Measurements from ENCODE around the gene ANKRD16.
A peak's percentile ranks its signal among the peaks of the same experiment; 100 is the strongest.

ANKRD16 gene

DNA sequence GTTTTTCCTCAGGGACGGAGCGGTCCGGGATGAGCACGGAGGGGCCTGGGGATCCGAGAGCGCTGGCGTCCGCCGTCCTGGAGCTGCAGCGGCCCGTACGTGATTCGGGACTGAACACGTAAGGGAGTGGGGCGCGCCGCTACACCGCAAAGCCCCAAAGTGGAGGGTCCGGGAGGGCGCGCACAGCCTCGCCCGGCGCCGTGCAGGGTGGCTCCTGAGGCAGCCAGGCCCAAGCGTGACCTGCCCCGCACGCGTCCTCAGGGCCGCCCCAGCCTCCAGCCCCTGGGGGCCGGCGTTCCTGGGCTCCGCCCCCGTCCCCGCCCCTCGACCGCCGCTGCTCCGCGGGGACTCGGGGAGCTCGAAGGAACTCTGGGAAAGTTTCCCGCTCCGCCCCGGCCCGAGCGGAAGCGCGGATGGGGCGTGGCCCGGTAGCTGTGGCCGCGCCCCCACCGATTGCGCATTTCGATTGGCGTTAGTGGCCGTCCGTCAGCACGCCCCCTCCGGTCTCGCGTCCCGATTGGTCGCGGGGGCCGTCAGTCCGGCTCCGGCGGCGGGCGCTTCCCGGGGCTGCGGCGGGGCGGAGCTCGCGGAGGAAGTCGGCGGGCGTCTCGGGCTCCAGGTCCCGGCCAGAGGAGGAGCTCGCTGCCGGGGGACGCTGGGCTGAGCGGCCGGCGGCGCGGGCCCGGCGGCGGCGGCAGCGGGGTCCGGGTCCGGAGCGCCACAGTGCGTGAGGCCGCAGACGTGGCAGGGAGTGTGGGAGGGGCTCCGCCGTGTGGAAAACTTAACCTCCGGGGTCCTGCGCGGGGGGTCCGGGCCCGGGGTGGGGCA lies at the start of gene ANKRD16, which contains the start of gene FBH1:
ANKRD16 (minus strand) TSS at position 270 of the 828 bp plus-strand sequence. CDS start 539 bp downstream, outside the sequence.
FBH1 (plus strand) TSS at position 620 of the 828 bp plus-strand sequence; CDS start at position 723, 103 bp downstream.
- no peaks in the 10 kb centered on the region for H3K27me3 ChIP-seq (ENCODE audit: control insufficient read depth, insufficient read depth, low read length)
- H3K4me1 ChIP-seq (ENCODE audit: control insufficient read depth, insufficient read depth, low read length): peaks cover 6% of the 10 kb centered on the region
- peaks cover 7% of the 10 kb centered on the region for H3K36me3 ChIP-seq (ENCODE audit: control insufficient read depth, insufficient read depth, low read length)
- peak within 1 kb of the TSS; percentile 88 for H3K4me3 ChIP-seq (ENCODE audit: low read depth, low read length)
- no peaks in the 10 kb centered on the region for H3K9me3 ChIP-seq (ENCODE audit: control insufficient read depth, insufficient read depth, low read length)
- H3K9ac ChIP-seq (ENCODE audit: low read depth, low read length): peak within 1 kb of the TSS; percentile 80

DNA sequence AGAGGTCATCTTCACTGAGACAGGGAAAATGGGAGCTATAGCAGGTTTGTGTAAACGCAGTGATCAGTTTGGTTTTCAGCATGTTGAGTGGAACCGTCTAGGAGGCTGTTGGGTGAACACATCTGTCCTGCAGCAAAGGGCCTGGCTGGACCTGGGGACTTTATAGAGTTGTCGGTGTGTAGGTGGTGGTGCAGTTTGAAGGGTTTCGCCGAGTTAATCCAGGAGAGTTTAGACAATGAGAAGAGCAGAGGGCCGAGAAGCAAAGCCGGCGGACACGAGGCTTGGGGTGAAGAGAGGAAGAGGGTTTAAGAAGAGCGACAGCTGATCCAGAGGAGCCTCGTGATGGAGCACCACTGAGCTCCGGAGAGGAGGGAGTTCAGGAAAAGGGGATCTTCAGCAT lies 48.6 kb upstream of the ANKRD16 start:
- Histone ChIP-seq H3K4me3 (ENCODE audit: low read depth, low read length) (no peak overlapping the region), H3K27me3 (ENCODE audit: control insufficient read depth, insufficient read depth, low read length) (no peaks in the 10 kb centered on the region), H3K9me3 (ENCODE audit: control insufficient read depth, insufficient read depth, low read length) (no peaks in the 10 kb centered on the region), H3K36me3 (ENCODE audit: control insufficient read depth, insufficient read depth, low read length) (peaks cover 21% of the 10 kb centered on the region), H3K4me1 (ENCODE audit: control insufficient read depth, insufficient read depth, low read length) (no peaks in the 10 kb centered on the region), H3K9ac (ENCODE audit: low read depth, low read length) (no peak overlapping the region)

DNA sequence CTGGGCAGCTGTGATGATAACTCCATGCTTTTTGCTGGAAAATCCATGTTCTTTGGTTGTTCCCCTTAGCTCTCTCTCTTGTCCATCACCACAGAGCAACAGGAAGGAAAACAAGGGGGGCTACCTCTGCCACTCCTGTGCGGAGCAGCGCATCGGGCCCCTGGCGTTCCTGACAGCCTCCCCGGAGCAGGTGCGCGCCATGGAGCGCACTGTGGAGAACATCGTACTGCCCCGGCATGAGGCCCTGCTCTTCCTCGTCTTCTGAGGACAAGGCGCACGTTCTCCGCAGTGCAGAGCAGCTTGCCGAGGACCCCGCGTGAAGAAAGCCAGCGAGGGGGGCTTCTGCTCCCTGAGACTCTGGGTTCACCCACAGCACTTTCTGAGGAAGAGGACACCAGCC lies 47.3 kb upstream of the ANKRD16 start:
- Histone ChIP-seq H3K36me3 (ENCODE audit: control insufficient read depth, insufficient read depth, low read length) (peaks cover 23% of the 10 kb centered on the region), H3K4me1 (ENCODE audit: control insufficient read depth, insufficient read depth, low read length) (no peaks in the 10 kb centered on the region)

DNA sequence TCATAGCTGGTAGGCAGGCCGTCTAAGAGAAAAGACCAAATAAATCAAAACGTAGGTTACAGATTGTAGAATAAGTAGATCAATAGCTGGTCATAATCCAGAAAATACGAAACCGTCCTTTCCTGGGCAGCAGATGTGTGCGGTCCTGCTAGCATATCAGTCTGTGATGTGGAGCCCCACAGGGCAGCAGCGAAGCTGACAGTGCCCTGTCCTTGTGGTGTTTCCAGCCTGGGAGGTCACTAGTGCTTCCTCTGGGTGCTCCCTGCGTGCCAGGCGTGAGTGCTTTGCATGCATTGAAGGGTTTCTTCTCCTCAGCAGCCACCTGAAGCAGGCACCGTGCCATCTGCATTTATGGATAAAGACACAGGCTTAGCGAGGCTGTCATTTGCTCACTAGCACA lies 45.9 kb upstream of the ANKRD16 start:
- Histone ChIP-seq H3K9ac (ENCODE audit: low read depth, low read length) (no peak overlapping the region), H3K36me3 (ENCODE audit: control insufficient read depth, insufficient read depth, low read length) (peaks cover 23% of the 10 kb centered on the region), H3K4me3 (ENCODE audit: low read depth, low read length) (no peak overlapping the region), H3K9me3 (ENCODE audit: control insufficient read depth, insufficient read depth, low read length) (no peaks in the 10 kb centered on the region), H3K27me3 (ENCODE audit: control insufficient read depth, insufficient read depth, low read length) (no peaks in the 10 kb centered on the region), H3K4me1 (ENCODE audit: control insufficient read depth, insufficient read depth, low read length) (no peaks in the 10 kb centered on the region)

More for the DNA sequence above, 47.3 kb upstream of the ANKRD16 start:
- no peak overlapping the region for H3K4me3 ChIP-seq (ENCODE audit: low read depth, low read length)
- no peaks in the 10 kb centered on the region for H3K27me3 ChIP-seq (ENCODE audit: control insufficient read depth, insufficient read depth, low read length)
- no peak overlapping the region for H3K9ac ChIP-seq (ENCODE audit: low read depth, low read length)
- no peaks in the 10 kb centered on the region for H3K9me3 ChIP-seq (ENCODE audit: control insufficient read depth, insufficient read depth, low read length)

DNA sequence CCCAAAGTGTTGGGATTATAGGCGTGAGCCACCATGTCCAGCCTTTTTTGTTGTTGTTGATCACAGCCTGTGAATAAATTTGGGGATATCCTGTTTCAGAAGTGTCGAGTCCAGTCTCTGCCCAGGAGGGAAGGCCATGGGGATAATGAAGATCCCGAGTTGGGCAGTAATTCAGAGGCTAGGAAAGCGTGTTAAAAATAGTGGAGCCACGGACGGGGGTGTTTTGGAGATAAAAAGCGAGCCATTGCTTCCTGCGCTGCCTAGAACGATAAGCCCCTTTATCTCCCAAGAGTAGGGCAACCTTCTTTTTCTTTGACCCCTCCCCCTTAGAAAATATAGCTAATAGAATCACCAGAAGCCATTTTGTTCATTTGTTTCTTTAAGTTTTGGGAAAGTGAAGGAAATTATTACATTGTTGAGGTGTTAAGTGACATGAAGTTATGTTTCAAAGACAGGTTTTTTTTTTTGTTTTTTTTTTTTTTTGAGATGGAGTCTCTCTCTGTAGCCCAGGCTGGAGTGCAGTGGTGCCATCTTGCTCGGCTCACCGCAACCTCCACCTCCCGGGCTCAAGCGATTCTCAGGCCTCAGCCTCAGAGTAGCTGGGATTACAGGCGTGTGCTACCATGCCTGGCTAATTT lies 44.3 kb upstream of the ANKRD16 start:
- H3K9me3 ChIP-seq (ENCODE audit: control insufficient read depth, insufficient read depth, low read length): no peaks in the 10 kb centered on the region
- H3K36me3 ChIP-seq (ENCODE audit: control insufficient read depth, insufficient read depth, low read length): peaks cover 31% of the 10 kb centered on the region
- no peak overlapping the region for H3K9ac ChIP-seq (ENCODE audit: low read depth, low read length)
- H3K27me3 ChIP-seq (ENCODE audit: control insufficient read depth, insufficient read depth, low read length): no peaks in the 10 kb centered on the region
- no peak overlapping the region for H3K4me3 ChIP-seq (ENCODE audit: low read depth, low read length)
- H3K4me1 ChIP-seq (ENCODE audit: control insufficient read depth, insufficient read depth, low read length): no peaks in the 10 kb centered on the region

DNA sequence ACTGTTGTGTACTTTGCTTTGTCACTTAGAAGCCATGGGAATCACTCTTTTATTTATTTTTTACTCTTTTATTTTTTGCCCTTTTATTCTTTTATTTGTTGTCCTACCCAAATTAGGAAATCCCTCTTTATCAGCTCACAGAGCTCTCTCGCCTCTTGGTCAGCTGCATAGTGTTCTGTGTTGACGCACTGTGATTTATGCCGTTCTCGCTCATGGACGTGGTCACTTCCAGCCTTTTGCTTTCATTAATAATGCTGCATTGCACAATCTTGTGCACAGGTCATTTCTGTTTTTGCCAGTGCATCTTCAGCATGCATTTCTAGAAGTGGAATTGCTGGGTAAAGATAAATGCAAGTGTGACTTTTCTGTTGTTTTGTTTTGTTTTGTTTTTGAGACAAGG lies 42.7 kb upstream of the ANKRD16 start:
- Histone ChIP-seq H3K4me3 (ENCODE audit: low read depth, low read length) (no peak overlapping the region), H3K36me3 (ENCODE audit: control insufficient read depth, insufficient read depth, low read length) (peaks cover 30% of the 10 kb centered on the region), H3K4me1 (ENCODE audit: control insufficient read depth, insufficient read depth, low read length) (no peaks in the 10 kb centered on the region), H3K9ac (ENCODE audit: low read depth, low read length) (no peak overlapping the region), H3K9me3 (ENCODE audit: control insufficient read depth, insufficient read depth, low read length) (no peaks in the 10 kb centered on the region), H3K27me3 (ENCODE audit: control insufficient read depth, insufficient read depth, low read length) (no peaks in the 10 kb centered on the region)

DNA sequence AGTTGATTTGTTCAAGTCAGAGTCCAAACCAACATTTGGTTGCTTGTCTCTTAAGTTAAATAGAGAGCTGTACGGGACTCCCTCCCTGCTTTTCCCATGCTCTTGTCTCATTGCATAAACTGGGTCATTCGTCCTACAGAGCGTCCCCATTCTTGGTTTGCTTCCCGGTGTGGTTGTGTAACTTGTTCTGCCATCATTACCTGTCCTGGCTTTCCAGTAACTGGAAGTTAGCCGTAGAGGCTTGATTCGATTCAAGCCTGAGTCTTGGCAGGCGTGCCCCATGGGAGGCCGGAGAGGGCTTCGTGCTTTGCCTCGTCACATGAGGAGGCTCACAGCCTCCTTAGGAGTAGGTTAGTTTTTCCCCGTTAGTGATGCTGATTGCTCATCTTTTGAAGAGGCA lies 40.6 kb upstream of the ANKRD16 start:
- Histone ChIP-seq H3K9me3 (ENCODE audit: control insufficient read depth, insufficient read depth, low read length) (no peaks in the 10 kb centered on the region), H3K36me3 (ENCODE audit: control insufficient read depth, insufficient read depth, low read length) (peaks cover 28% of the 10 kb centered on the region), H3K4me1 (ENCODE audit: control insufficient read depth, insufficient read depth, low read length) (no peaks in the 10 kb centered on the region)

DNA sequence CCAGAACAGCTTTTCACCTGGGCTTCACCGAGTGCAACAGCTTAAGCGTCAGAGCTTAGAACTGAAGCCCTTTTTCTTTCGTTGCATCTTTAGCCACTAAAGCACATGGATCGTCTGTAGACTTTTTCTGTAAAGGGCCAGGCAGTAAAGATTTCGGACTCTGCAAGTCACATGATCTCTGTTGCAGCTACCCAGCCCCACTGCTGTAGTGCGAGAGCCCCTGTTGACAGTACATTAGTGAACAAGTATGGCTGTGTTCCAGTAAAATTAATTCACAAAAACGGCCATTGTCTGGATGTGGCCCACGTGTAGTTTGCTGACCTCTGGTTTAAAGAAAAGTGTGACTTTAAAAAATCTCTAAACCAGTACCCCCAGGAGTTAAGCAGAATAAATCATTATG lies 39.7 kb upstream of the ANKRD16 start:
- Histone ChIP-seq H3K27me3 (ENCODE audit: control insufficient read depth, insufficient read depth, low read length) (no peaks in the 10 kb centered on the region), H3K4me3 (ENCODE audit: low read depth, low read length) (no peak overlapping the region), H3K9me3 (ENCODE audit: control insufficient read depth, insufficient read depth, low read length) (no peaks in the 10 kb centered on the region), H3K4me1 (ENCODE audit: control insufficient read depth, insufficient read depth, low read length) (no peaks in the 10 kb centered on the region), H3K9ac (ENCODE audit: low read depth, low read length) (no peak overlapping the region), H3K36me3 (ENCODE audit: control insufficient read depth, insufficient read depth, low read length) (peaks cover 28% of the 10 kb centered on the region)

More for the DNA sequence above, 40.6 kb upstream of the ANKRD16 start:
- Histone ChIP-seq H3K4me3 (ENCODE audit: low read depth, low read length) (no peak overlapping the region), H3K27me3 (ENCODE audit: control insufficient read depth, insufficient read depth, low read length) (no peaks in the 10 kb centered on the region), H3K9ac (ENCODE audit: low read depth, low read length) (no peak overlapping the region)

DNA sequence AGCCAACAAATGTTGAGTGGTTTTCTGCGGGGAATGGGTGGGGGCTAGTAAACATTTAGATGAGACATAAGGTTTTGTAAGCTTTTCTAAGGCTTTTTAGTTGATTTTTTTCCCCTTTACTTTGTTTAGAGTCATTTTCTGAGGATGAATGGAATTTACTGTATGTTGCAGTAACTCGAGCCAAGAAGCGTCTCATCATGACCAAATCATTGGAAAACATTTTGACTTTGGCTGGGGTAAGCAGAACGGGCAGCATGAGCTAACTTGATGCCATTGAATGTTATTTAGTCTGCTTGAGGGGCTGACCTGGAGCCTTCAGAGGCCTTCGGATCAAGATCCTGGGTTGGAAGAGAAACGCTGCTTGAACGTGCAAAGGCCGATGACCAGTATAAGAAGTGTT lies 37.6 kb upstream of the ANKRD16 start:
- Histone ChIP-seq H3K27me3 (ENCODE audit: control insufficient read depth, insufficient read depth, low read length) (no peaks in the 10 kb centered on the region), H3K9ac (ENCODE audit: low read depth, low read length) (no peak overlapping the region), H3K36me3 (ENCODE audit: control insufficient read depth, insufficient read depth, low read length) (peaks cover 29% of the 10 kb centered on the region), H3K4me3 (ENCODE audit: low read depth, low read length) (no peak overlapping the region), H3K9me3 (ENCODE audit: control insufficient read depth, insufficient read depth, low read length) (no peaks in the 10 kb centered on the region), H3K4me1 (ENCODE audit: control insufficient read depth, insufficient read depth, low read length) (no peaks in the 10 kb centered on the region)

DNA sequence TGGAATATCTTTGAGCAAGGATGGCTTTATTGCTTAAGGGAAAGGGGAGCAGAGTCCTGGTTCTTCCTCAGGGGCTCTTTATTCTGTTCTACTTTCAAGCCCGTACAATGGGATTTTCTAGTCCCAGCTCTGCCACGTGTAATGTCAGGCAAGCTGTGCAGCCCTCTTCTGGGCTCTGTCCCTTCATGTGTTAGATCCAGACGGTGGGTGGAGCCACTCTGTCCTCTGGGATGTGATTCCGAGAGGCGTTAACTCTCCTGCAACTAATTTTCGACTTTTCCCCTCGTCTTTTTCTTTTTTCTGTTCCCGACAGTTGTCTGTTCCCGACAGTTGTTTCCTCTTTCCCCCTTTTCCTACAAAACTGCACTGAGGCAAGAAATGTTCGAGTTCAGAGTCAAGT lies 35.2 kb upstream of the ANKRD16 start:
- Histone ChIP-seq H3K9me3 (ENCODE audit: control insufficient read depth, insufficient read depth, low read length) (no peaks in the 10 kb centered on the region), H3K4me3 (ENCODE audit: low read depth, low read length) (no peak overlapping the region), H3K4me1 (ENCODE audit: control insufficient read depth, insufficient read depth, low read length) (no peaks in the 10 kb centered on the region), H3K36me3 (ENCODE audit: control insufficient read depth, insufficient read depth, low read length) (peaks cover 32% of the 10 kb centered on the region), H3K27me3 (ENCODE audit: control insufficient read depth, insufficient read depth, low read length) (no peaks in the 10 kb centered on the region), H3K9ac (ENCODE audit: low read depth, low read length) (no peak overlapping the region)

DNA sequence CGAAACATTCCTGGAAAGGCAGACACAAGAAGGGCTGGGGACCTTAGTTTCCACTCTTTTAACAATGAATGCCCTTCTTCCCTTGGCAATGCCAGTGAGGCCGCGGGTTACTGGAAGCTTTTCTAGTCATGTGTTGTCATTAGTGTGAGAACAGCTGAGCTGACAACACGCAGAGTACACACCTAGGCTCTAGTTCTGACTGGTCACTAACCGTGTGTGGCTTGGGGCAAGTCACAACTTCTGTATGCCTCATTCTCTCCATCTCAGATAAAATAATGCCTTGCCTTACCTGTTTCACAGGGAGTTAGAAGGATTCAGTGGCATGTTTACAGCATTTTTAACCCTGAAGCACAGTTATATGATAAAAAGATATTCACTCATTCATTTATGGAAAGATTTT lies 32.1 kb upstream of the ANKRD16 start:
- Histone ChIP-seq H3K27me3 (ENCODE audit: control insufficient read depth, insufficient read depth, low read length) (no peaks in the 10 kb centered on the region), H3K4me3 (ENCODE audit: low read depth, low read length) (no peak overlapping the region), H3K4me1 (ENCODE audit: control insufficient read depth, insufficient read depth, low read length) (no peaks in the 10 kb centered on the region), H3K36me3 (ENCODE audit: control insufficient read depth, insufficient read depth, low read length) (peaks cover 34% of the 10 kb centered on the region), H3K9me3 (ENCODE audit: control insufficient read depth, insufficient read depth, low read length) (no peaks in the 10 kb centered on the region), H3K9ac (ENCODE audit: low read depth, low read length) (no peak overlapping the region)

DNA sequence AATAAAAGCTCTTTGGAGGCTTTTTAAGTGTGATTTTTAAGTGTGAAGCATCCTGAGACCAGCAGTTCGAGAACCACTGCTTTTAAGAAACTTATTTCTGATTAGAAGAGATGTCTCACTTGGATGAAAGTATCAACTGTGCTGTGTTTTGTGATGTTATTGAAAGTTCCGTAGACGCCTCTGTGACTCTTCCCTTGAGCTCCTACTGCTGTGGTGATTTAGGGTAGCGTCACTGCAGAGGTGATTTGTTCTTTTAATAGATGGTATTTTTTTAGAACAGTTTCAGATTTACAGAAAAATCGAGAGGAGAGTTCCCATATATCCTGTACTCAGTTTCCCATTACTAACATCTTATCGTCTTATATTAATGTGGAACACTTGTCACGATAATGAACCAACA lies 29.9 kb upstream of the ANKRD16 start:
- Histone ChIP-seq H3K9ac (ENCODE audit: low read depth, low read length) (no peak overlapping the region), H3K4me1 (ENCODE audit: control insufficient read depth, insufficient read depth, low read length) (no peaks in the 10 kb centered on the region), H3K36me3 (ENCODE audit: control insufficient read depth, insufficient read depth, low read length) (peaks cover 46% of the 10 kb centered on the region), H3K4me3 (ENCODE audit: low read depth, low read length) (no peak overlapping the region), H3K27me3 (ENCODE audit: control insufficient read depth, insufficient read depth, low read length) (no peaks in the 10 kb centered on the region), H3K9me3 (ENCODE audit: control insufficient read depth, insufficient read depth, low read length) (no peaks in the 10 kb centered on the region)

Measured in iPS-15b (cell line).